OCI-LY1 (cell line): ENCODE measurements around the gene POLDIP2.

Source experiments
- EZH2 ChIP-seq: fragments of 200-600 bp; sonication (generic), shearing (Covaris generic); IDR thresholded peaks from 2 replicates; pipeline ENCODE4 v1.8.0; 2017; ENCODE audit warnings: borderline replicate concordance, mixed run types, mild to moderate bottlenecking, antibody characterized with exemption, low read length, moderate library complexity, mixed read lengths
- TF ChIP-seq, protein P1 (sequence below): fragments of 200-600 bp; sonication (generic), shearing (Covaris generic); IDR thresholded peaks from 2 replicates; pipeline ENCODE4 v1.5.1; 2017; ENCODE audit warnings: mild to moderate bottlenecking, antibody characterized with exemption, low read length, moderate library complexity, mixed read lengths

DNA sequence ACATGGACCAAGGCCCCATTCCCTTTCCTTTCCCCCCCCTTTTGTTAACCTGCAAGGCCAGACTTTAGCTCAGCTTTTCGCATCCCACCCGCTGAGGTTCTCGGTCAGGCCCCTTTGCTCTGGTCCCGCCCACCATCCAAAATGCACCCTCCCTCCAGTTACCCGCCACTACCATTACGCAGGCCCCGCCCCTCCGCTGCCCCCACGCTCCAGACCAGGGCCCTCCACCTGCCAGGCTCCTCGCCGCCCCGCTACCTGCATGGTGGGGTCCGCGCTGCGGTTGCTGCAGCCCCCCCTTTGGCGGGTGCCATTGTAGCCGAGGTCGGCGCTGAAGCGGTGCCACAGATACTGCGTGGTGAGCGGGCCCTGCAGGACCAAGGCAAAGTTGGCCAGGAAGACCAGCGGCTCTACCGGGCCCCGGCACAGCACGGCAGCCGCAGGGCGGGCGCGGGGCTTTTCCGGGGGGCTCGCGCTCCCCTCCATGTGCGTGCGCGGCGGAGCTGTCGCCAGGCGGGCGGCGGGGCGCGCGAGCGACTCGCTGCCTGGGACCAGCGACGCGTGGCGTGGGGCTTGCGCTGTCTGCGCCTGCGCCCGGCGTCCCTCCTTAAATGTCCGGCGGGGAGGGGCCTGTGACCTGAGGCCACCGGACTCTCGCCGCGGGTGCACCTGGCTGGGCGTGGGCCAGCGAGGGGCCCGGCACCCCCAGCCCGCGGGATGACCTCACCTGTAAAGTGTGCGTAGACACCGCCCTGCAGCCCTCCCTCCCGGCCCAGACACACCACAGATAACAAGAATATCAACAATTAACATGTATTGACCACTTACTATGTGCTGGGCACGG is 48.5 kb upstream of the POLDIP2 start, which contains the start of gene SLC46A1:
- TF ChIP-seq, protein P1, sequence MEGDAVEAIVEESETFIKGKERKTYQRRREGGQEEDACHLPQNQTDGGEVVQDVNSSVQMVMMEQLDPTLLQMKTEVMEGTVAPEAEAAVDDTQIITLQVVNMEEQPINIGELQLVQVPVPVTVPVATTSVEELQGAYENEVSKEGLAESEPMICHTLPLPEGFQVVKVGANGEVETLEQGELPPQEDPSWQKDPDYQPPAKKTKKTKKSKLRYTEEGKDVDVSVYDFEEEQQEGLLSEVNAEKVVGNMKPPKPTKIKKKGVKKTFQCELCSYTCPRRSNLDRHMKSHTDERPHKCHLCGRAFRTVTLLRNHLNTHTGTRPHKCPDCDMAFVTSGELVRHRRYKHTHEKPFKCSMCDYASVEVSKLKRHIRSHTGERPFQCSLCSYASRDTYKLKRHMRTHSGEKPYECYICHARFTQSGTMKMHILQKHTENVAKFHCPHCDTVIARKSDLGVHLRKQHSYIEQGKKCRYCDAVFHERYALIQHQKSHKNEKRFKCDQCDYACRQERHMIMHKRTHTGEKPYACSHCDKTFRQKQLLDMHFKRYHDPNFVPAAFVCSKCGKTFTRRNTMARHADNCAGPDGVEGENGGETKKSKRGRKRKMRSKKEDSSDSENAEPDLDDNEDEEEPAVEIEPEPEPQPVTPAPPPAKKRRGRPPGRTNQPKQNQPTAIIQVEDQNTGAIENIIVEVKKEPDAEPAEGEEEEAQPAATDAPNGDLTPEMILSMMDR, result no peak
- TF ChIP-seq EZH2, result no peak
